Rectal smooth muscle tissue (tissue), 1 donor: ENCODE measurements around the gene CASS4.
"Not testable (repeated sequence)": the region's sequence is repeated elsewhere in the genome, so short reads cannot be mapped to it uniquely, and the experiment has no call there.

Experiments
- H3K27ac ChIP-seq: one replicate; pipeline ENCODE4 v1.7.0; 2013; ENCODE audit warnings: low read depth, low read length, inconsistent platforms
- H3K27me3 ChIP-seq: one replicate; pipeline ENCODE4 v1.7.0; 2013; ENCODE audit warnings: low read length; ENCODE audit not compliant: control insufficient read depth, insufficient read depth
- H3K36me3 ChIP-seq: one replicate; pipeline ENCODE4 v1.7.0; 2013; ENCODE audit warnings: low read length; ENCODE audit not compliant: control insufficient read depth, insufficient read depth
- H3K4me1 ChIP-seq: one replicate; pipeline ENCODE4 v1.7.0; 2013; ENCODE audit warnings: low read length; ENCODE audit not compliant: control insufficient read depth, insufficient read depth
- H3K4me3 ChIP-seq: one replicate; pipeline ENCODE4 v1.7.0; 2013; ENCODE audit warnings: low read length
- H3K9ac ChIP-seq: one replicate; pipeline ENCODE4 v1.7.0; 2013; ENCODE audit warnings: low read length

The CASS4 gene

DNA sequence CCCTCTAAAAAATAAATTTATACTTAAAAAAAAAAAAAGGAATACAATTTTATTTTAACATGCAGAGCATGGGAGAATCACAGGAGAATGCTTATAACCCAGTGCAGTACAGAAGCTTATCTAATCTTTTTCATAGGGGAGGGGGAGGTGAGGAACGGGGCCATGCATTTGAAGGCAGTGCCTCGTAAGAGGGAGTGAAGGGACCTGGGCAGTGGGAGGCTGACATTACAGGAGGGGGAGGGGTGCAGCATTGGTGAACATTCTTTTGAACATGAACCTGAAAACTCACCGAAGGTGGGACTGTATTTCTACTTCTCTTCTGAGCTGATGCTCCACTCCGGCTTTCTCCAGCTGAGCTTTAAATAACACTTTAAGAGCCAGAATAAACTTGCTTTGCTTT, 29.4 kb upstream of the CASS4 start:
- Histone ChIP-seq H3K27me3 (no peaks in the 10 kb centered on the region), H3K4me3 (no peak overlapping the region), H3K4me1 (no peaks in the 10 kb centered on the region), H3K36me3 (peaks cover 2% of the 10 kb centered on the region), H3K27ac (no peak overlapping the region), H3K9ac (no peak overlapping the region)

DNA sequence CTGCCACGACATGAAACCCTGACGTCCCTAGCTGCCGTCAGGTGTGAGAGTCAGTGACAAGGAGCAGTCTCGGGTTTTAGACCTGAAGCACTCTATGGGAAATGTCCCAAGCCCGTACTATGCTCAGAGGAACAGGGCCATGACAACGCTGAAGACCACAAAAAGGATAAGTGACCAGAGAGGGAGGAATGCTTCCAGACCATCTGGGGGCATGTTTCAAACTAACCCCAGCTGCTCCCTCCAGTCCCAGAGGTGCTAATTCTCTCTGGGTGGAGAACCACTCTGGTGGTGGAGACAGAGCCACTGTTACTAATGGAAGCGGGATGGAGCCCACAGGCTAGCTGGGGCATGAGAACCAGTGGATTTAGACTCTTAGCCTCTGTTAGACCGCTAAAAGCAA, 28.7 kb upstream of the CASS4 start:
- no peaks in the 10 kb centered on the region for H3K27me3 ChIP-seq
- H3K36me3 ChIP-seq = peaks cover 2% of the 10 kb centered on the region
- H3K27ac ChIP-seq = no peak overlapping the region
- H3K4me1 ChIP-seq = no peaks in the 10 kb centered on the region
- no peak overlapping the region for H3K9ac ChIP-seq
- H3K4me3 ChIP-seq = no peak overlapping the region

DNA sequence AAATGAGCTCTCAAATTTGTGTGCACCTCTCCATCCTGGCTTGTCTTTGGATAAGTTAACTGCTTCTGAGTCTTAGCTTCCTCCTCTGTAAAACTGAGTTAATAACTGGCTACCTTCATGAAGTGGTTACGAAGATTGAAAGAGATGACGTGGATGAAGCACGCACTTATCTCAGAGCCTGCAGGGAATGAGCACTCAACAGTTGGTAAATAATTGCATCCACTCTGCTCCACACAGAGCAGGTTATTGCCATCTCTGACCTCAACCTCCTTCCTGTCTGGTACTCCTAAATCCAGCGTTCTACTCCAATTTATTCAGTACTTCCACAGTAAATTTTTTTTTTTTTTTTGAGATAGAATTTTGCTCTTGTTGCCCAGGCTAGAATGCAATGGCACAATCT, 26.9 kb upstream of the CASS4 start:
- H3K9ac ChIP-seq = no peak overlapping the region
- no peaks in the 10 kb centered on the region for H3K27me3 ChIP-seq
- H3K4me3 ChIP-seq = no peak overlapping the region
- peaks cover 2% of the 10 kb centered on the region for H3K36me3 ChIP-seq
- H3K4me1 ChIP-seq = no peaks in the 10 kb centered on the region
- no peak overlapping the region for H3K27ac ChIP-seq

DNA sequence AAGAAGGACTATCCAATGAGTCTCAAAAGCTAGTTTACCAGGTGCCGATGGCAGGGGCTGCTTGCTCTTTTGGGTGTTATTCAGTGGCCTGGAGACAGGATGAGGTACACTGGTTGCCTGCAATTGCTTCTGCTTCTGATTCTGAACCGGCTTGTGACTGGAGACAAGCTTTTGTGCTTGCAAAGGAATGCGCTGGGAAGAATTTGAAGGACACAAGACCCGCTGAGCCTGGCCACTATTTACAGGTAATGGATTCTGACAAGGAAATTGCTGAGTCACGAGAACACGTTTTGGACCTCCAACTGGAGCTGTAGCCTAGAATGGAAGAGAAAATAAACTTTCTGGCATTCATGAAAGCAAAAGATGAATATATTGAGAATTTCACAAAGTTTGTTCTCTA, 25.8 kb upstream of the CASS4 start:
- Histone ChIP-seq H3K9ac (no peak overlapping the region), H3K36me3 (peaks cover 2% of the 10 kb centered on the region), H3K27me3 (no peaks in the 10 kb centered on the region), H3K4me3 (no peak overlapping the region), H3K27ac (no peak overlapping the region), H3K4me1 (no peaks in the 10 kb centered on the region)

DNA sequence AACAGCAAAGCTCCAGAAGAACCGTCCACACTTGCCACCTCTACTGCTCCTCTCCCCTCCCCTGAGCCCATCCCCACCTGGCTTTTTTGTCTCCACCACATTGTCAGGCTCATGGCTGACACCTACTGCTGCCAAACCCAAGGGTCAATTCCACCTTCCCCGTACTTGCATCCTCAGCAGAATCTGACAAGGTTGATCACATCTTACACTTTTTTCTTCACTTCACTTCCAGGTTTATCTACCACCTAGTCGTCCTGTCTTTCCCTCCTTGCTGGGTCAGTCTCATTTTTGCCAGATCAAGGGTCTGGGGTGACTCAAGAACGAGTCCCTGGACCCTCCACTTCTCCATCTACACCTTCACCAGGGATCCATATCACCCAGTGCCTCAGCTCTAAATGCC, 23.2 kb upstream of the CASS4 start:
- peaks cover 4% of the 10 kb centered on the region for H3K4me1 ChIP-seq
- H3K27me3 ChIP-seq = no peaks in the 10 kb centered on the region
- H3K9ac ChIP-seq = no peak overlapping the region
- H3K36me3 ChIP-seq = no peaks in the 10 kb centered on the region
- H3K27ac ChIP-seq = no peak overlapping the region
- H3K4me3 ChIP-seq = no peak overlapping the region

DNA sequence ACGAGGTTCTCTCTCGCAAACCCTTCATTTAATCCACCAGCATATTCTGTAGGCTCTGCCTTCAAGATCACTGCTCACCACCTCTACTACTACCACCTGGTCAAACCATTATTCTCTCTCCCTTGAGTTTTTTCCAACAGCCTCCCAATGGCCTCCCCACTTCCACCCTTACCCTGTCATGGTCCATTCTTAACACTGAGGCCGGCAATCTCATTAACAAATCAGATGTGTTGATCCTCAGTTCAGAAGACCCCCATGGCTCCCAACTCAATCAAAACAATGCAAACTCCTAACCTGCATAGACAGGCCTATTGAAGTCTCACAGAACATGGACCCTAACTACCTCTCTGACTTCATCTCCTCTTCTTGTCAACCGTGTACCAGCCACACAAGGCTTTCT, 22.3 kb upstream of the CASS4 start:
- Histone ChIP-seq H3K4me1 (peaks cover 5% of the 10 kb centered on the region), H3K27ac (no peak overlapping the region), H3K36me3 (no peaks in the 10 kb centered on the region), H3K27me3 (no peaks in the 10 kb centered on the region), H3K9ac (no peak overlapping the region), H3K4me3 (no peak overlapping the region)

DNA sequence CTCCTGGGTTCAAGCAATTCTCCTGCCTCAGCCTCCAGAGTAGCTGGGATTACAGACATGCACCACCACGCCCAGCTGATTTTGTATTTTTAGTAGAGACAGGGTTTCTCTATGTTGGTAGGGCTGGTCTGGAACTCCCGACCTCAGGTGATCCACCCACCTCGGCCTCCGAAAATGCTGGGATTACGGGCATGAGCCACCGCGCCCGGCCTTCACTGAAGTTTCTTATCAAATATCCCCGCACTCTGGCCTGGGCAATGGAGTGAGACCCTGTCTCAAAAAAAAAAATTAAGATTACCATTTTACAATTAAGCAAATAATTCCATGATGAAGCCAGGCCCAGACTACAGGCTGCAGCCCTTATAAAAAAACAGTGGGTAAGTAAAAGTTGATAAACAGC, 21.7 kb upstream of the CASS4 start:
- not testable (repeated sequence) for H3K27ac ChIP-seq, H3K27me3 ChIP-seq, H3K36me3 ChIP-seq, H3K4me1 ChIP-seq, H3K4me3 ChIP-seq, H3K9ac ChIP-seq

DNA sequence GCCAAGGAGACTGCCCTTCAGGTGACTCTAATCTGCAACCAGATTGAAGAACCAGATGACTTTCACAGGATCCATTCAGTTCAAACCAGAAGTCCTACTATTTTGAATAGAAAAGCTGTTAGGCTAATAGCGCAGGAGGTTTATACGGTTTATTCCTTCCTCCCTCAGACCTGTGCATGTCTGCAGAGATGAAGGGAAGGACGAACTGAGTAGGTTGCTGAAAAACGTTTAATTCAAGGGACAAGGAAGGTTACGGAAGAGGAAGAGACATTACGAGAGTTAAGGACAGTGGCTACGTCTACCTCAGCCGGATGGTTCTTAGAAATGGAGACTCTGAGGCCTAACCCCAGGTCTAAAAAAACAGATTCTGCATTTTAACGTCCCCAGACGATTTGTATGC, 21.0 kb upstream of the CASS4 start:
- Histone ChIP-seq H3K9ac (no peak overlapping the region), H3K4me1 (peaks cover 5% of the 10 kb centered on the region), H3K27me3 (no peaks in the 10 kb centered on the region), H3K36me3 (peaks cover 5% of the 10 kb centered on the region), H3K27ac (no peak overlapping the region), H3K4me3 (peak overlapping the region; percentile 87)

DNA sequence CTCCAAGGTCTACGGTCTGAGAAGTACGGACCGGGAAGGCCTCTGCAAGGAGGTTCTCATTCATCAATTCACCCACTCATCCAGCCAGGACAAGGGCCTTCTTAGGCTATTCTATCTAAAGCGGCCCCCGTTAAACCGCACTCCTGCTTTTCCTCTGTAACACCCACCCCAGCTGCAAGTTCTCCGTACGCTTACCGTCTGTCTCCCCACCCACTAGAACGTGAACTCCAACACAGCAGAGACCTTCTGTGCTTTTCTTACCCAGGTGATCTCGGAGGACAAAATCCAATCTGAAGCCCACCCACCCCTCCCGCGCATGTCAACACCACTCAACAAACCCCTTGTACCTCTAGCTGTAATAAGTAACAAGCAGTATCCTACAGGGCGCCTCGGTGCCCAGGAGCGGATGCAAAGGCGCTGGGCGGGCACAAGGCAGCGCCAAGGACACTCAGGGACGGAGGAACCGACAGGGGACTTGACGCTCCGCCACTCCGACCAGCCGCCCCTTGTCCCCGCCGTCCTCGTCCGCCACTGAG, 20.4 kb upstream of the CASS4 start:
- H3K4me1 ChIP-seq = peaks cover 5% of the 10 kb centered on the region
- H3K9ac ChIP-seq = no peak overlapping the region
- no peaks in the 10 kb centered on the region for H3K27me3 ChIP-seq
- peak overlapping the region; percentile 87 for H3K4me3 ChIP-seq
- peak overlapping the region; percentile 95 for H3K27ac ChIP-seq
- peaks cover 5% of the 10 kb centered on the region for H3K36me3 ChIP-seq

DNA sequence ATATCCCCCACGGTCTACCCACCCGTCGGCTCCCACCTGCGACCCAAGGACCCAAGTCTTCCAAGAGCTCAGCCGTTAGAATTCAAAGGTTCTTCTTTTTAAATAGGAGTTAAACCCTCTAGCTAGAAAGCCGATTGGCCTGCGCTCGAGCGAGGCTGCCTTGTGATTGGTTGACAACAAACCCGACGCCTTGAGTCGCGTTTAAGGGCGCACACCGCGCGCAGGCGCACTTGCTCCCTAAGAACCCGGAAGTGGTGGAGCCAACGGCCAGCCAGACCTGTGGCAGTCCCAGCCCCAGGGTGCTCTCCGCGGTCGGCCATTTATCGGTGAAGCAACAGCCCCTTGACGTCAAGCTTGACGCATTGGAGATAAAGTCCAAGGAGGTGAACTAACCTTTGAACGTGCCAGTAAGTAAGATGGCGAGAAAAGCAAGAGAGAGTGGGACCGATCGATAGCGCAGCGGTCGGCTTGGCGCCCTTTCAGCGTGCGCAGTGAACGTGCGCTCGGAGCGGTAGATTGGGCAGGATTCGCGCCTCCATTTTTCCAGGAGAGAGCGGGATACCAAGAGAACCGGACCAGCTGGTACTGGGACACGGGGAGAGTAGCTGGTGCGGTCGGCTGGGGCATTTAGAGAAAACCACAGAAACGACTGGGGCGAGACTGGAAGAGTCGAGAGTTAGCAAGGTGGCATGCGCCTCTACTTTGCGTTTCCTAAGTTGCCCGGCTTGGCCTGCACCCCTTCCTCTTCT, 19.8 kb upstream of the CASS4 start, which contains the start of the genes AURKA and CSTF1:
Gene AURKA, minus strand, starts transcription at position 84 of the 749 bp plus-strand sequence. CDS start 4,018 bp downstream, outside the sequence.
Gene CSTF1, plus strand, starts transcription at position 514 of the 749 bp plus-strand sequence. CDS start 2,908 bp downstream, outside the sequence.
- Histone ChIP-seq H3K27me3 (no peaks in the 10 kb centered on the region), H3K36me3 (peaks cover 11% of the 10 kb centered on the region), H3K4me1 (peaks cover 5% of the 10 kb centered on the region), H3K4me3 (peak within 1 kb of the TSS; percentile 100), H3K27ac (peak within 1 kb of the TSS; percentile 95), H3K9ac (peak within 1 kb of the TSS; percentile 95)

DNA sequence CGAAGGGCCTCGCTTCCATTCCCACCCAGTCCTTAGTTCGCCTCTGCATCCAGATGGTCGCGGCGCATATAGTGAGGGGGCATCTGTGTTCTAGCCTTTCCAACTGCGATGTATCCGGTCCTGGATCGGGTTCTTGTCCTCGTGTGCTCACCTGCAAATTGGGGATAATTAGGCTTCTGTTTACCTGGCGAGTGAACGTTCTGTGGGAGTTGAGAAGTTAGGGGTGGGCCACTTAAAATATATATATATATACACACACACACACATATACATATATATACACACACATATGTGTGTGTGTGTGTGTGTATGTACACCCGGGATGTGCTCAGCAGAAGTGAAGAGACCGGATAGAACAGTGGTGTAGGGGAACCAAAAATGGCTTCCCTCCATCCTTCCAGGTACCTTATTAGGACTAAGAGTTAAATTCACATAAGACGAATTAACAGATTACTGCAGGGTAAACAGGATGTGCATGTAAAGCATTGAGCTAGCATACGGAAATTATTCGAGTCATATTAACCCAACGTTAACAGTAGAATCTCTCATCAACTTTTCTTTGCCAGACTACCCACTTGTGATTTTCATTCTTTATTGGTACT, 19.1 kb upstream of the CASS4 start:
- Histone ChIP-seq H3K4me3 (peak overlapping the region; percentile 100), H3K27ac (peak overlapping the region; percentile 95), H3K27me3 (no peaks in the 10 kb centered on the region), H3K36me3 (peaks cover 16% of the 10 kb centered on the region), H3K4me1 (peaks cover 5% of the 10 kb centered on the region), H3K9ac (peak overlapping the region; percentile 95)

DNA sequence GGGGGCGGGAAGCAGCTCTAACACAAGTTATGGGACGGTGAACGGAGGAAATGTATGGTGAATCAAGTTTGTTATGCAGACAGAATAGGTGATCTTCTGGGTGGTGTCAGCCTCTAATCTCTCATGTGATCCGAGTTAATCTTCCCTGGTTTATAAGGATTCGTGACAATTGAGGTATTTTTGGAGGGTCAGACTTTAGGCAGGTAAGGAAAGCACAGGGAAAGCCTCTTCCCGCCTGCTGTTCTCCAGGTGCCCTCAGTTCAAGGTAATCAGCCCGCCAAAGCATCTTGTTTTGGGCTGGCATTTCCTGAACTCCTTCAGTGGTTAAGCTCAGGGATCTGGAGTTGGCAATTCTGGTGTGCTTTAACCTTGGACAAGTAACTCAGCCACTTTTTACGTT, 18.4 kb upstream of the CASS4 start:
- Histone ChIP-seq H3K9ac (no peak overlapping the region), H3K4me3 (peak overlapping the region; percentile 100), H3K36me3 (peaks cover 16% of the 10 kb centered on the region), H3K27me3 (no peaks in the 10 kb centered on the region), H3K4me1 (peaks cover 5% of the 10 kb centered on the region), H3K27ac (no peak overlapping the region)
